ENCODE data around the gene LGALS7B. TPM values are rescaled to one million over a fixed set of nuclear protein-coding genes. Genes with fewer than 3 reads are reported as not detected.

Gene LGALS7B
- polyA plus RNA-seq, 1 of the 3 experiments (the other 2 are of a cell fraction): not detected

- H3K79me2 ChIP-seq (ENCODE audit: insufficient read depth): no peaks in the 10 kb centered on the region
- no peaks in the 10 kb centered on the region for H3F3A ChIP-seq (replicated peaks; ENCODE audit: insufficient read depth)
- no peaks in the 10 kb centered on the region for H3K4me1 ChIP-seq (ENCODE audit: control insufficient read depth in 1 of 2, insufficient read depth in 2 of 2, low read depth in 1 of 2, low read length in 1 of 2)
- ChIA-PET POLR2A (no interaction called here), CTCF (no interaction called here)
- no peaks in the 10 kb centered on the region for H3K9me2 ChIP-seq
- no peaks in the 10 kb centered on the region for H4K20me1 ChIP-seq (ENCODE audit: insufficient read depth)
- H3K36me3 ChIP-seq (replicated peaks in 1 of 2; ENCODE audit: control insufficient read depth in 1 of 2, insufficient read depth in 2 of 2, low read length in 1 of 2): peaks cover 0 to 10% of the 10 kb centered on the region in 2 experiments
- no peak overlapping the region for H3K4me2 ChIP-seq
- 95% methylated on average over 32 of the region's 34 CpGs for WGBS (ENCODE audit: low lambda C conversion rate)
- TF ChIP-seq NRF1 (IDR thresholded peaks at IDR 0.05; ENCODE audit: low read depth, low read length) (no peak), POLR2AphosphoS5 (IDR thresholded peaks at IDR 0.05; ENCODE audit: low read depth, low read length) (no peak), CTCF (IDR thresholded peaks at IDR 0.05) (no peak)
- H3K27ac ChIP-seq (ENCODE audit: low read depth in 2 of 2, low read length in 1 of 2): no peak overlapping the region
- DNase-seq: peak; percentile 41
- no peaks in the 10 kb centered on the region for H3K9me3 ChIP-seq
- H3K4me3 ChIP-seq (ENCODE audit: low read depth in 2 of 2, low read length in 1 of 2): no peak overlapping the region
- no peak overlapping the region for H3K9ac ChIP-seq
- no peaks in the 10 kb centered on the region for H3K27me3 ChIP-seq (ENCODE audit: insufficient read depth)
- H2AFZ ChIP-seq (ENCODE audit: low read depth): no peak overlapping the region
Measured at GRCh38 chr19:38815059-38816001, 26.3 kb downstream of the LGALS7B start.

- Histone ChIP-seq H3K4me1 (ENCODE audit: control insufficient read depth in 1 of 2, insufficient read depth in 2 of 2, low read depth in 1 of 2, low read length in 1 of 2) (no peaks in the 10 kb centered on the region), H3K9me2 (no peaks in the 10 kb centered on the region), H2AFZ (ENCODE audit: low read depth) (no peak overlapping the region), H3K27me3 (ENCODE audit: insufficient read depth) (no peaks in the 10 kb centered on the region), H3K27ac (ENCODE audit: low read depth in 2 of 2, low read length in 1 of 2) (no peak overlapping the region), H3K9ac (no peak overlapping the region), H3K79me2 (ENCODE audit: insufficient read depth) (no peaks in the 10 kb centered on the region), H3K9me3 (no peaks in the 10 kb centered on the region), H3K36me3 (replicated peaks in 1 of 2; ENCODE audit: control insufficient read depth in 1 of 2, insufficient read depth in 2 of 2, low read length in 1 of 2) (peaks cover 0 to 10% of the 10 kb centered on the region in 2 experiments), H3F3A (replicated peaks; ENCODE audit: insufficient read depth) (no peaks in the 10 kb centered on the region), H3K4me2 (no peak overlapping the region), H3K4me3 (ENCODE audit: low read depth in 2 of 2, low read length in 1 of 2) (no peak overlapping the region), H4K20me1 (ENCODE audit: insufficient read depth) (no peaks in the 10 kb centered on the region)
- WGBS (ENCODE audit: low lambda C conversion rate): 96% methylated on average over 4 of the region's 18 CpGs
- POLR2A ChIA-PET: no interaction called here
- DNase-seq: peak; percentile 27
- CTCF ChIA-PET: no interaction called here
- TF ChIP-seq MXI1 (IDR thresholded peaks at IDR 0.05; ENCODE audit: low read depth, low read length) (no peak), SMC3 (IDR thresholded peaks at IDR 0.05; ENCODE audit: low read depth, low read length) (no peak), GABPA (IDR thresholded peaks at IDR 0.05; ENCODE audit: low read depth) (no peak)
Measured at GRCh38 chr19:38816131-38816750, 27.2 kb downstream of the LGALS7B start.

- CTCF ChIA-PET: no interaction called here
- Histone ChIP-seq H3K4me2 (no peak overlapping the region), H3K4me1 (ENCODE audit: control insufficient read depth in 1 of 2, insufficient read depth in 2 of 2, low read depth in 1 of 2, low read length in 1 of 2) (no peaks in the 10 kb centered on the region), H3K9me2 (no peaks in the 10 kb centered on the region), H3F3A (replicated peaks; ENCODE audit: insufficient read depth) (no peaks in the 10 kb centered on the region), H3K79me2 (ENCODE audit: insufficient read depth) (no peaks in the 10 kb centered on the region), H4K20me1 (ENCODE audit: insufficient read depth) (no peaks in the 10 kb centered on the region), H3K27ac (ENCODE audit: low read depth in 2 of 2, low read length in 1 of 2) (no peak overlapping the region), H3K9me3 (no peaks in the 10 kb centered on the region), H3K9ac (no peak overlapping the region), H3K36me3 (replicated peaks in 1 of 2; ENCODE audit: control insufficient read depth in 1 of 2, insufficient read depth in 2 of 2, low read length in 1 of 2) (peaks cover 0 to 10% of the 10 kb centered on the region in 2 experiments), H3K4me3 (ENCODE audit: low read depth in 2 of 2, low read length in 1 of 2) (no peak overlapping the region), H2AFZ (ENCODE audit: low read depth) (no peak overlapping the region), H3K27me3 (ENCODE audit: insufficient read depth) (no peaks in the 10 kb centered on the region)
- 92% methylated on average over 12 of the region's 15 CpGs for WGBS (ENCODE audit: low lambda C conversion rate)
- POLR2A ChIA-PET: no interaction called here
- no peak for DNase-seq
- no peak for TF ChIP-seq MXI1 (IDR thresholded peaks at IDR 0.05; ENCODE audit: low read depth, low read length)
- TF ChIP-seq TAF1 (IDR thresholded peaks at IDR 0.05; ENCODE audit: borderline replicate concordance, low read depth, low read length): no peak
Measured at GRCh38 chr19:38817081-38817480, 28.1 kb downstream of the LGALS7B start.

All from SK-N-SH (cell line).